Epithelial cell of esophagus (primary cell): Measurements from ENCODE around the gene IL1RL2.

Experiments
- DNase-seq: peaks from one replicate; pipeline ENCODE4 v3.0.0; 2010; ENCODE audit warnings: low read depth
- H3K4me3 ChIP-seq: 2 replicates; pipeline ENCODE4 v1.5.1; 2011; ENCODE audit warnings: mild to moderate bottlenecking, low read length, control low read depth
- CTCF ChIP-seq: IDR thresholded peaks from 2 replicates; pipeline ENCODE4 v1.5.1; 2011; ENCODE audit warnings: low read depth, mild to moderate bottlenecking, low read length, control low read depth, inconsistent platforms; ENCODE audit not compliant: insufficient read depth; ENCODE audit errors: missing control alignments

Gene IL1RL2

GRCh38 chr2:102271844-102272243 lies 85.0 kb downstream of the IL1RL2 start:
- no peak for DNase-seq
- H3K4me3 ChIP-seq = no peak overlapping the region

GRCh38 chr2:102273619-102274211 lies 86.9 kb downstream of the IL1RL2 start:
- no peak for TF ChIP-seq CTCF
- H3K4me3 ChIP-seq = no peak overlapping the region
- no peak for DNase-seq

More at GRCh38 chr2:102271844-102272243, 85.0 kb downstream of the IL1RL2 start:
- no peak for TF ChIP-seq CTCF

GRCh38 chr2:102276549-102277201 lies 89.9 kb downstream of the IL1RL2 start:
- no peak overlapping the region for H3K4me3 ChIP-seq
- TF ChIP-seq CTCF = no peak
- no peak for DNase-seq

DNA sequence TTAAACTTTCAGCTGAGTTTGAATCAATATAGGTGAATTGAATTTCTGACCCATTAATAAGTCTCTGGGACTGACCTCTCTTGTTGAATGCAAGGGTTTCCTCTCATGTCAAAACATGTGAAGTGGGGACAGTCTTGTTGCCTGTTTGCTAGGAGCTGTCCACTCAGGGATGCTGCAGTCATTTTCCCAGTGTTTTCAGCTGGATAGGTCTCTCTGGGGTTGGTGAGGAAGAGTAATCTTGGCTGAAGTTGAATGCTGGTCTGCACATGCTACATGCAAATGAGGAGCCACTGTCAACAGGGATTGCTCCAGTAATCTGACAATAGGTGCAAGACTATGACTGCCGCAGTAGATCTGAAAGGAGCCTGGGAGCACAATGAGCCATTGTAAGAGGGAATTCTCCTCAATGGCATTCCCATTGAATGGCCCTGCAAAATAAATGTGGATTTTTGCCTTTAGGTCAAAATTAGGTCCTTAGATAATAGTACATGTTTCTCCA lies 90.4 kb downstream of the IL1RL2 start:
- H3K4me3 ChIP-seq = no peak overlapping the region

GRCh38 chr2:102278720-102279390 lies 92.0 kb downstream of the IL1RL2 start:
- no peak for DNase-seq
- no peak overlapping the region for H3K4me3 ChIP-seq
- no peak for TF ChIP-seq CTCF

More for the DNA sequence above, 90.4 kb downstream of the IL1RL2 start:
- no peak for DNase-seq
- TF ChIP-seq CTCF = no peak

DNA sequence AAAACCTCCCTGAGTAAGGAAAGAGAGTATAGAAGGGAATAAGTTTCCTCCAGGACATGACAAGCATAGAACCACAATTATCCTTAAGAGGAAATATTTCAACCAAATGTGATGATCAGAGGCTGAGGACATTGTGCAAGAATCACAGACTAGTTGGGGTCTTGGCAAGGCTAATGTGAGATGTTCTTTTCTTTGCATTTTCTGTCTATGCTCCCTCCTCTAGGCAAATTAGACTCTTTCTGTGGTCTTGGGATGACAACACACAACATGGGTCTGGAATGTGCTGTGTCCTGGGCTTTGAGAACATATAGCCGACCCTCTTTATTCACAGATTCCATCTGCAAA lies 92.5 kb downstream of the IL1RL2 start:
- no peak for DNase-seq
- TF ChIP-seq CTCF = no peak
- no peak overlapping the region for H3K4me3 ChIP-seq
